ENCODE data around the gene ROBO2.

ROBO2 gene

GRCh38 chr3:77052733-77053670 is 13.1 kb downstream of the ROBO2 start:
- DNase-seq, result peak; percentile 2

DNA sequence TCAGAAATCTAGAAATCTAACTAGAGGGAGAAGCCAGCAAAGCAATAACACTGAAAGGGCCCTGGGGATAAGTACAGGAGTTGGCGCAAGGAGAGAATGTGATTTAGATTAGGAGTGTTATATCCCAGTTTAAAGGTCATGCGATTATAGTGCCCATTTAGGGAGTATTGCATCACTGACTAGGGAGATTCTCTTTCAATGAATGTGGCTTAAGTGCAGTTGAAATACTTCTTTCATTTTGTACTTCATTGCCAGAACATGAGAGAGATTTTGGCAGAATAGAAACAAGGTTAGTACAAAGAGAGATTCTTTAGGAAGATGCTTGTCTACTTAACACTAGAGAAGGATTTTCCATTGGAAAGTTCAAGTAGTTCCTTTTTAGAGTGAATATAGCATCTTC is 13.9 kb downstream of the ROBO2 start:
- no peak for DNase-seq

DNA sequence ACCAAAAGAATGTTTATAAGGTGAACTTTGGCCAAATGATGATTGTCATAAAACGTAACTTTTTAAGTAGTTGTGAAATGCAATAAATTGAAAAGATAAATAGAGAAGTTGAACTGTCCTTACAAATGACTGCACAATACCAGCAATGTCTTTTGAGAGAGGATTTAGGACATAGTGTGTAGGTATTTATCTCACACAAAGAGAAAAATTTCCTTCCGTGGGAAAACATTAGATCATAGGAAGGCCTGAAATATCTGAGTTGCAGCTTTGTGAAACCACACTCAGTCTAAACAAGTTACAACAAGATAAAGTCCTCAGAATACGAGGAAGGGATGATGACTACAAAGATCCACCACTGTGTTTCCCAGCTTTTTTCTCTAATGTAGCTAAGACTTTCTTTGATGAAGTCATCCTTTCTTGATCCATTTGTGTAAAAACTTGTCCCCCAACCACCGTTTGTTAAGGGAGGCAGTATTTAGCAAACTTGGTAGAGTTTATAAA is 16.0 kb downstream of the ROBO2 start:
- DNase-seq, result no peak

GRCh38 chr3:77059354-77059753 is 19.5 kb downstream of the ROBO2 start:
- no peak for DNase-seq

DNA sequence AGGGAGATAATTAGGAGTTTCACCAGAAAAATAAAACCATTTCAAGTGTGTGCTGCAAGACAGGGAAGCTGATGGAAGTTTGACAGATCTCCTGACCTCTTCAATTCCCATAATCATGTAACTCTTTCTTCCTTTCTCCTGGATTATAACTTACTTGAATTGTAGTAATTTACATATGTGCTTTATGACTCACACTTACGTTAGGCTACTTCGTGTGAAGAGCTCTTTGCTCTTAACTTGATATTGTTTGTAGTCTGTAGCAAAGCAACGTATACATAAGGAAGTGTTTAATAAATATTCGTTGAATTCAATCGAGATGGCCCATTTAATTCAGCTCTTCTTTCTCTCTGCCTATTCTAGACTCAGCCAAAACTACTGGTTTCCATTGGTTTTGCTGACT is 23.5 kb downstream of the ROBO2 start:
- no peak for DNase-seq

- DNase-seq, result no peak
Measured at GRCh38 chr3:77065750-77066149, 25.9 kb downstream of the ROBO2 start.

- DNase-seq, result no peak
Measured at GRCh38 chr3:77066829-77067228, 26.9 kb downstream of the ROBO2 start.

GRCh38 chr3:77068808-77069207 is 28.9 kb downstream of the ROBO2 start:
- no peak for DNase-seq

GRCh38 chr3:77071364-77071763 is 31.5 kb downstream of the ROBO2 start:
- no peak for DNase-seq

GRCh38 chr3:77071809-77072208 is 31.9 kb downstream of the ROBO2 start:
- DNase-seq, result no peak

- no peak for DNase-seq
Measured at GRCh38 chr3:77072232-77072631, 32.3 kb downstream of the ROBO2 start.

DNA sequence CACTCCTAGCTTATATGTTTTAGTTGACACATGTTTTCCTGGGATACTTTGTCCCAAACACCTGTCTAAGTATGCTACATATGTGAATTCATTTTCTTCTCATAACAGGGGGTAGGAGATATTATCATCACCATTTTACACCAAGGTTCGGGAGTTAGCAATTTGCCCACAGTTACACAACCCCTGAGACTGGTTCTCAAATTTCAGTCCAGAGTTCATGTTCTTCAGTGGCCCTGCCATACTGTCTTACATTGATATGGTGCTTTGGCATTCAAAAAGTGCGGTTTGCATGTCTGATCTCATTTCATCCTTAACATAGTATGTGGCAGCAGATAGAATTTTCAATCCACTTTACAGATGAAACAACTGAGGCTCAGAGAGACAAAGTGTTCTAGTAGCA is 38.4 kb downstream of the ROBO2 start:
- DNase-seq, result no peak

DNA sequence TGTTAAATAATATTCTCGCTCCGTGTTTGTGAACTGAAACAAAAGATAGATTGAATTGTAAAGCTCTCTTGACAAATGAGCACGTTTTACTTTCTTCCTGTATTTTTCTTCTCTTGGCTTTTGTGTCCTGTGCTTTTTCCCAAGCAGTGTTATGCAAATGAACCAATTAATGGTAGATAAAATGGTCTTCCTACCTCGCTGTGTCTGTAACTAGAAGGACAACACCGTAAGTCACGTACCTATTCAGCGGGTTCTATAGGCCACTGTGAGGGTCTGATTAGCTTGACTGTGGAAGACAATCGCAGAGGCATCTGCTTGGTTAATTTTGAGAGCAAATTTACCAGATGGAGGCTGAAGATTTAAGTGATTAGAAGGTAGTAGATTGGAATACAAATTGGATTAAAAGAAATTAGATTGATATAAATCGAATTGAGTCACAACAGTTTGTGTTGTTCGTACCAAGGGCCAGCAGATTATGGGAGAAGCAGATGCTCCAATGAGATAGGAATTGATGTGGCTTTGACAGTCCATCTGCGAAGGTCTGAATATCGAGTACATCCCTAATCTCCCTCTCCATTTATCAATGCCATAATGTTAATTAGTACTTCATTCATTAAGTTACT is 40.2 kb downstream of the ROBO2 start:
- no peak for DNase-seq

DNA sequence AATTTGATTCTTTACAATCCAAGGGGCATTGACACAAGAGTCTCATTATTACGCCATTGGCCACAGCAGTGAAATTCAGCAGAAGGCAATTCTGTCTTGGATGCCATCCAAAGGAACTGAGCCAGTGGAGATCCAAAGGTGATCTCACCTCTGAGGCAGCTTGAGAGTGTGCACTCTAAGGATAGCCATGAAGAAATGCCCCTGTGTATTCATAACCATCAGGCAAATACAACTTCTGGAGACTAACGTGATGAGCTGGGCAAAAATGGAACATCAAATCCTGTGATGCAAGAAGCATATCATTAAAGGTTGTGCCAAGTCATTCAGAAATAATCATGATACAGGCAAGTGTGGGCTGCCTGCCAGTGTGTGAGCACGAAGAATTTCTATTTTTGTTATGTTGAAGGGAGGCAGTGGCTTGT is 41.4 kb downstream of the ROBO2 start:
- DNase-seq, result peak; percentile 54

GRCh38 chr3:77084511-77084910 is 44.6 kb downstream of the ROBO2 start:
- no peak for DNase-seq

DNA sequence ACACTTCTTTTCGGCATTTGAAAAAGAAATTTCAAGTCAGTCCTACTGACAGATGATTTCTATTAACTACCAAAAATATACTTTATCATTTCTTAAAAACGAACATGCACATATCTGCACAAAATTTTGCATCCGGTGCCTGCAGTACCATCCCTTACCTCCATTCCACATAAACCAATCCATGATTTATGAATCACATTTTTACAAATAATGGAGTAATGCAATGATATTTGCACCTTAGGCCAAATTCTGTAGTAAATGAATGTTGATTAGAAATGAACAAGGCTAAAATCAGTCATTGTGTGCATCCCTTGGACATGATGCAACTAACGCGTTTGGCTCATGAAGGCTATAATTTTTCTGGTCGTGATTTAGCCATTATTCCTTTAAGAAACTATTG is 46.5 kb downstream of the ROBO2 start:
- no peak for DNase-seq

GRCh38 chr3:77091809-77092208 is 51.9 kb downstream of the ROBO2 start:
- DNase-seq, result no peak

- no peak for DNase-seq
Measured at GRCh38 chr3:77093101-77093500, 53.2 kb downstream of the ROBO2 start.

- DNase-seq, result no peak
Measured at GRCh38 chr3:77096145-77096544, 56.2 kb downstream of the ROBO2 start.

- DNase-seq, result peak; percentile 10
Measured at GRCh38 chr3:77096966-77097890, 57.3 kb downstream of the ROBO2 start.

- peak; percentile 31 for DNase-seq
Measured at GRCh38 chr3:77102951-77103769, 63.3 kb downstream of the ROBO2 start.

GRCh38 chr3:77122652-77123051 is 82.8 kb downstream of the ROBO2 start:
- no peak for DNase-seq
